ENCODE measurements around the gene ESRRA. TPM values are rescaled to one million over a fixed set of nuclear protein-coding genes. Genes with fewer than 3 reads are reported as not detected.
A peak's percentile ranks its signal among the peaks of the same experiment; 100 is the strongest.

Gene ESRRA
- total RNA-seq, 1 experiment from 2014 or later, result 16.0 TPM

GRCh38 chr11:64317961-64318765, 12.8 kb downstream of the ESRRA start, which contains the start of gene PRDX5:
TSS of gene PRDX5 (plus strand) at chr11:64318121. CDS start at chr11:64318216, 95 bp downstream.
- H3K9me2 ChIP-seq (replicated peaks; ENCODE audit: insufficient read depth, low read length), result no peaks in the 10 kb centered on the region
- peak within 1 kb of the TSS; percentile 93 for H3K4me3 ChIP-seq (ENCODE audit: low read length)
- peak within 1 kb of the TSS; percentile 96 for H3K4me2 ChIP-seq (ENCODE audit: low read depth, low read length, poor library complexity, severe bottlenecking)
- H4K20me1 ChIP-seq (ENCODE audit: insufficient read depth, low read depth, low read length), result 0 out of 2 replicates have a peak, but pooled peaks cover 5% of the 10 kb centered on the region
- H2AFZ ChIP-seq (ENCODE audit: low read length), result no peak within 1 kb of the TSS
- H3K9ac ChIP-seq (ENCODE audit: low read length), result peak within 1 kb of the TSS; percentile 99
- peaks cover 11% of the 10 kb centered on the region; the same call in 1 of the 2 replicates for H3K36me3 ChIP-seq (ENCODE audit: insufficient read depth, low read length)
- H3K4me1 ChIP-seq (ENCODE audit: low read length), result peaks cover 38% of the 10 kb centered on the region
- H3K9me3 ChIP-seq (ENCODE audit: low read length), result no peaks in the 10 kb centered on the region
- H3K27me3 ChIP-seq (ENCODE audit: low read length), result no peaks in the 10 kb centered on the region
- H3K79me2 ChIP-seq (ENCODE audit: low read length), result peaks cover 14% of the 10 kb centered on the region
- H3K27ac ChIP-seq (ENCODE audit: low read length), result peak within 1 kb of the TSS; percentile 81
- DNase-seq, result peak; percentile 98

- Histone ChIP-seq H3K36me3 (ENCODE audit: insufficient read depth, low read length) (peaks cover 11% of the 10 kb centered on the region; the same call in 1 of the 2 replicates), H3K4me2 (ENCODE audit: low read depth, low read length, poor library complexity, severe bottlenecking) (peak overlapping the region; percentile 96), H3K9ac (ENCODE audit: low read length) (peak overlapping the region; percentile 99), H3K79me2 (ENCODE audit: low read length) (peaks cover 14% of the 10 kb centered on the region), H3K4me1 (ENCODE audit: low read length) (peaks cover 31% of the 10 kb centered on the region), H3K9me2 (replicated peaks; ENCODE audit: insufficient read depth, low read length) (no peaks in the 10 kb centered on the region), H3K9me3 (ENCODE audit: low read length) (no peaks in the 10 kb centered on the region), H4K20me1 (ENCODE audit: insufficient read depth, low read depth, low read length) (0 out of 2 replicates have a peak, but pooled peaks cover 5% of the 10 kb centered on the region), H3K27ac (ENCODE audit: low read length) (peak overlapping the region; percentile 81), H3K4me3 (ENCODE audit: low read length) (peak overlapping the region; percentile 93), H3K27me3 (ENCODE audit: low read length) (no peaks in the 10 kb centered on the region), H2AFZ (ENCODE audit: low read length) (no peak overlapping the region)
- no peak for DNase-seq
These were observed 13.7 kb downstream of the ESRRA start for GRCh38 chr11:64318766-64319761.

- no peak overlapping the region for H3K27ac ChIP-seq (ENCODE audit: low read length)
- 0 out of 2 replicates have a peak, but pooled peaks cover under 1% of the 10 kb centered on the region for H4K20me1 ChIP-seq (ENCODE audit: insufficient read depth, low read depth, low read length)
- H3K4me2 ChIP-seq (ENCODE audit: low read depth, low read length, poor library complexity, severe bottlenecking), result no peak overlapping the region
- peaks cover 7% of the 10 kb centered on the region; the same call in 1 of the 2 replicates for H3K36me3 ChIP-seq (ENCODE audit: insufficient read depth, low read length)
- H3K9ac ChIP-seq (ENCODE audit: low read length), result no peak overlapping the region
- no peaks in the 10 kb centered on the region for H3K27me3 ChIP-seq (ENCODE audit: low read length)
- peaks cover 14% of the 10 kb centered on the region for H3K79me2 ChIP-seq (ENCODE audit: low read length)
- H3K4me3 ChIP-seq (ENCODE audit: low read length), result no peak overlapping the region
- peaks cover 21% of the 10 kb centered on the region for H3K4me1 ChIP-seq (ENCODE audit: low read length)
- H3K9me3 ChIP-seq (ENCODE audit: low read length), result no peaks in the 10 kb centered on the region
- no peaks in the 10 kb centered on the region for H3K9me2 ChIP-seq (replicated peaks; ENCODE audit: insufficient read depth, low read length)
- no peak overlapping the region for H2AFZ ChIP-seq (ENCODE audit: low read length)
- DNase-seq, result no peak
These were observed 15.2 kb downstream of the ESRRA start for GRCh38 chr11:64320556-64320955.

GRCh38 chr11:64321026-64321425, 15.7 kb downstream of the ESRRA start:
- Histone ChIP-seq H3K27me3 (ENCODE audit: low read length) (no peaks in the 10 kb centered on the region), H3K9ac (ENCODE audit: low read length) (no peak overlapping the region)

GRCh38 chr11:64321533-64321932, 16.2 kb downstream of the ESRRA start:
- Histone ChIP-seq H3K9ac (ENCODE audit: low read length) (no peak overlapping the region), H3K27me3 (ENCODE audit: low read length) (no peaks in the 10 kb centered on the region), H3K4me3 (ENCODE audit: low read length) (no peak overlapping the region), H3K4me2 (ENCODE audit: low read depth, low read length, poor library complexity, severe bottlenecking) (no peak overlapping the region), H3K36me3 (ENCODE audit: insufficient read depth, low read length) (peaks cover 6% of the 10 kb centered on the region; the same call in 1 of the 2 replicates), H2AFZ (ENCODE audit: low read length) (no peak overlapping the region), H3K9me3 (ENCODE audit: low read length) (no peaks in the 10 kb centered on the region), H3K9me2 (replicated peaks; ENCODE audit: insufficient read depth, low read length) (no peaks in the 10 kb centered on the region), H3K27ac (ENCODE audit: low read length) (no peak overlapping the region), H3K79me2 (ENCODE audit: low read length) (peaks cover 14% of the 10 kb centered on the region), H3K4me1 (ENCODE audit: low read length) (peaks cover 12% of the 10 kb centered on the region), H4K20me1 (ENCODE audit: insufficient read depth, low read depth, low read length) (no peaks in the 10 kb centered on the region)
- no peak for DNase-seq

More at GRCh38 chr11:64321026-64321425, 15.7 kb downstream of the ESRRA start:
- Histone ChIP-seq H3K9me2 (replicated peaks; ENCODE audit: insufficient read depth, low read length) (no peaks in the 10 kb centered on the region), H3K4me2 (ENCODE audit: low read depth, low read length, poor library complexity, severe bottlenecking) (no peak overlapping the region), H2AFZ (ENCODE audit: low read length) (no peak overlapping the region), H3K9me3 (ENCODE audit: low read length) (no peaks in the 10 kb centered on the region), H4K20me1 (ENCODE audit: insufficient read depth, low read depth, low read length) (no peaks in the 10 kb centered on the region), H3K4me3 (ENCODE audit: low read length) (no peak overlapping the region), H3K36me3 (ENCODE audit: insufficient read depth, low read length) (peaks cover 6% of the 10 kb centered on the region; the same call in 1 of the 2 replicates), H3K4me1 (ENCODE audit: low read length) (peaks cover 16% of the 10 kb centered on the region), H3K27ac (ENCODE audit: low read length) (no peak overlapping the region), H3K79me2 (ENCODE audit: low read length) (peaks cover 14% of the 10 kb centered on the region)
- no peak for DNase-seq

GRCh38 chr11:64322925-64323260, 17.6 kb downstream of the ESRRA start:
- Histone ChIP-seq H3K9me3 (ENCODE audit: low read length) (no peaks in the 10 kb centered on the region), H3K9ac (ENCODE audit: low read length) (no peak overlapping the region), H3K36me3 (ENCODE audit: insufficient read depth, low read length) (peaks cover 6% of the 10 kb centered on the region; the same call in 1 of the 2 replicates), H3K27me3 (ENCODE audit: low read length) (no peaks in the 10 kb centered on the region), H4K20me1 (ENCODE audit: insufficient read depth, low read depth, low read length) (no peaks in the 10 kb centered on the region), H3K79me2 (ENCODE audit: low read length) (peaks cover 14% of the 10 kb centered on the region), H3K4me1 (ENCODE audit: low read length) (peaks cover 10% of the 10 kb centered on the region), H3K4me3 (ENCODE audit: low read length) (no peak overlapping the region), H3K9me2 (replicated peaks; ENCODE audit: insufficient read depth, low read length) (no peaks in the 10 kb centered on the region), H2AFZ (ENCODE audit: low read length) (no peak overlapping the region), H3K4me2 (ENCODE audit: low read depth, low read length, poor library complexity, severe bottlenecking) (no peak overlapping the region), H3K27ac (ENCODE audit: low read length) (no peak overlapping the region)
- DNase-seq, result no peak

- peaks cover 12% of the 10 kb centered on the region for H3K79me2 ChIP-seq (ENCODE audit: low read length)
- no peak overlapping the region for H3K27ac ChIP-seq (ENCODE audit: low read length)
- H3K4me2 ChIP-seq (ENCODE audit: low read depth, low read length, poor library complexity, severe bottlenecking), result no peak overlapping the region
- H3K4me1 ChIP-seq (ENCODE audit: low read length), result peaks cover 10% of the 10 kb centered on the region
- no peaks in the 10 kb centered on the region for H3K9me3 ChIP-seq (ENCODE audit: low read length)
- no peaks in the 10 kb centered on the region for H3K27me3 ChIP-seq (ENCODE audit: low read length)
- peaks cover 6% of the 10 kb centered on the region; the same call in 1 of the 2 replicates for H3K36me3 ChIP-seq (ENCODE audit: insufficient read depth, low read length)
- H2AFZ ChIP-seq (ENCODE audit: low read length), result no peak overlapping the region
- H4K20me1 ChIP-seq (ENCODE audit: insufficient read depth, low read depth, low read length), result no peaks in the 10 kb centered on the region
- no peak for DNase-seq
- no peaks in the 10 kb centered on the region for H3K9me2 ChIP-seq (replicated peaks; ENCODE audit: insufficient read depth, low read length)
- no peak overlapping the region for H3K4me3 ChIP-seq (ENCODE audit: low read length)
- H3K9ac ChIP-seq (ENCODE audit: low read length), result no peak overlapping the region
These were observed 18.0 kb downstream of the ESRRA start for GRCh38 chr11:64323373-64323772.
